Heart right ventricle (tissue), 16 donors: ENCODE measurements around the gene ATP2B2. TPM values are rescaled to one million over a fixed set of nuclear protein-coding genes. Genes with fewer than 3 reads are reported as not detected.

Experiments used
- ATAC-seq, 8 donors: fragments of 200-7000 bp; cut with Tn5 transposase; one replicate each; pipeline ENCODE4 v1.9.1; 2020; ENCODE audit warnings: mild to moderate bottlenecking in 8 of 8, moderate library complexity in 8 of 8, moderate number of reproducible peaks in 1 of 8
- DNase-seq, 2 donors: peaks; one replicate each; pipeline ENCODE4 v3.0.0-alpha.2; 2020
- H3K27ac ChIP-seq, 10 donors: fragments of 200-600 bp; sonication (generic) in 2 of 10; one replicate each; pipeline versions ENCODE4 v1.5.0 to v1.8.0; 2020 to 2022; ENCODE audit warnings: mild to moderate bottlenecking in 3 of 10
- H3K27me3 ChIP-seq, 7 donors: fragments of 200-600 bp; one replicate each; pipeline ENCODE4 v1.8.0; 2021 to 2022; ENCODE audit warnings: mild to moderate bottlenecking in 2 of 7
- H3K36me3 ChIP-seq, 9 donors: fragments of 200-600 bp; sonication (generic) in 1 of 9; one replicate each; pipeline versions ENCODE4 v1.5.0 to v1.8.0; 2020 to 2022; ENCODE audit warnings: mild to moderate bottlenecking in 2 of 9
- H3K4me1 ChIP-seq, 9 donors: fragments of 200-600 bp; sonication (generic) in 1 of 9; one replicate each; pipeline versions ENCODE4 v1.5.0 to v1.8.0; 2020 to 2022; ENCODE audit warnings: mild to moderate bottlenecking in 4 of 9
- H3K4me3 ChIP-seq, 10 donors: fragments of 200-600 bp; sonication (generic) in 2 of 10; one replicate each; pipeline versions ENCODE4 v1.5.0 to v1.8.0; 2020 to 2022; ENCODE audit warnings: mild to moderate bottlenecking in 7 of 10, moderate library complexity in 2 of 10
- H3K9me3 ChIP-seq, 11 donors: fragments of 200-600 bp in 10 of 11; sonication (generic) in 2 of 11; one replicate each; pipeline versions ENCODE4 v1.5.0 to v1.8.0; 2013 to 2022; ENCODE audit warnings: mild to moderate bottlenecking in 2 of 11, control low read depth in 1 of 11, moderate library complexity in 1 of 11
- CTCF ChIP-seq, 9 donors: fragments of 200-600 bp; sonication (generic) in 2 of 9; IDR thresholded peaks; one replicate each; pipeline versions ENCODE4 v1.5.0 to v1.8.0; 2021 to 2022; ENCODE audit warnings: antibody characterized with exemption in 9 of 9, mild to moderate bottlenecking in 5 of 9, moderate library complexity in 1 of 9
- WGBS, 2 donors: extraction: QIAGEN DNeasy Blood & Tissue Kit; methylation state at CpG; one replicate each; pipeline ENCODE4 v1.1.7; 2013; ENCODE audit warnings: inconsistent platforms in 1 of 2; 5-methylcytosine and 5-hydroxymethylcytosine counted together
- intact Hi-C, 10 donors: fragments of 100-400 bp; cut with DNase I; formaldehyde crosslinking; loops; one replicate each; pipeline versions ENCODE4 v1.11.1 to v1.14.2; 2022
- polyA plus RNA-seq, 2 donors: library from polyadenylated mRNA; stranded (reverse); fragments of 200-250 nt; gene quantifications; one replicate each; pipeline ENCODE4 v1.2.3, GENCODE V29; 2013
- total RNA-seq, 10 donors: library from RNA; stranded (reverse); fragmentation: NEBNext Ultra II Directional in 3 of 10; extraction: Animal tissue kit (Norgen Biotek cat#: 25700) in 3 of 10; gene quantifications; one replicate each; pipeline versions ENCODE4 v1.2.1 to v1.2.4, GENCODE V29; 2021 to 2023
- donor health status: Arrhythmogenic right ventricular cardiomyopathy.
- donor health status: ischemic (EF 13 %, LVEDD 7.1; RV severe dilation, severe dysfunction).
- donor health status: healthy with polysubstance abuse.
- donor health status: DM: no; HTN: yes; CAD: no.
- donor health status: DM: no; HTN: no; CAD: no.
- donor health status: ischemic (EF 25% LVEDD 6.9; RV normal size, moderate dysfunction).
- donor health status: ischemic (EF 25% LVEDD 5.7; RV mildly dilated, moderate dysfunction).
- donor health status: healthy.
- donor health status: DM: yes; HTN: yes; CAD: no.
- donor health status: Ischemic cardiomyopathy.
- donor health status: ischemic (EF 35%, LVEDD 5.7; RV mildly dilated, moderate dysfunction).
- donor health status: nonischemic (EF 11% LVEDD 7.7; RV severe dilation, severe dysfunction).
- donor health status: DM: yes; HTN: yes; CAD: no.
- donor health status: PGD.
- donor health status: ischemic (EF 29% LVEDD 5.4; RV normal size, mild dysfunction).
- donor health status: nonischemic (EF 23%, LVEDD 6.1; RV moderate dilation, normal function).

The ATP2B2 gene
- total and polyA plus RNA-seq, 12 donors = under 0.01 to 0.30 (median 0.11) TPM; not detected in 4

DNA sequence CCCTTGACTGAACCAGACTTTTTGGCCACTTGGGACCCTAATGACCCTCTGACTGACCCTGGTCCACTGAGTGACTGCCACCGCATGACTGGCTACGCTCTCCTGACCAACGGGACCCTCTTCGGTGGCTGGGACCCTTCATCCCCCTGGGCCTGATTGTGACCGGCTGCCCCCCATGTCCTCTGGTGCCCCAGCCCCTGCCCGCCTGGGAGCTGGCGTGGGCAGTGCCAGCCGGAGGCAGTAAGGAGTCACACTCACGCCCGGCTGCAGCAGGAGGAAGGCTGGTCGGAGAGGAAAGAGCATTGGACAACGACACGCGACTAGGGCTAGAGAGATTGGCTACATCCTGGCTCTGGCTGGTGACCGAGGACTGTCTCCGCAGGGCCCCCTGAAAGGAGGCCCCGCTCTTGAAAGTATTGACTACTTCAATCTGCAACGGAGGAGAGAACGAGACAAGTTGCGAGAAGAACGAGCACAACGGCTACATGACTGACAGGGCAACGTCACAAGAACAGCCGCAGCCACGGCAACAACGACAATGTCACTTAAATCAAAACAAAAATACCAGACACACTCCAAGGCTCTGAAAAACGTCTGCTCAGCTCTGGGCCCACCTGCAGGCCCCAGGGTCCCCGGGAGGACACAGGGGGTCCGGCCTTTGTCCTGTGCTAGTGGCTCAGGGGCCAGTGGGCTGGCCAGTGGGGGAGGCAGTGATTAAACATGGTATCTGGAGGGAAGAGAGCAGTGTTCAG lies 169.3 kb downstream of the ATP2B2 start:
- no peaks in the 10 kb centered on the region for H3K36me3 ChIP-seq
- H3K4me3 ChIP-seq = no peak overlapping the region
- ATAC-seq = no peak
- intact Hi-C loops = no loop called here
- no peaks in the 10 kb centered on the region for H3K9me3 ChIP-seq
- H3K27ac ChIP-seq = no peak overlapping the region
- no peaks in the 10 kb centered on the region for H3K4me1 ChIP-seq
- TF ChIP-seq CTCF (IDR thresholded peaks at IDR 0.05) = no peak
- no peak for DNase-seq
- H3K27me3 ChIP-seq = peaks cover 0 to 4% (median 0%) of the 10 kb centered on the region in 7 donors
- WGBS, 2 donors = 81 to 87% methylated on average over 29 of the region's 29 CpGs

GRCh38 chr3:10335190-10335738 lies 170.1 kb downstream of the ATP2B2 start:
- ATAC-seq = no peak
- Histone ChIP-seq H3K4me3 (no peak overlapping the region), H3K27ac (no peak overlapping the region), H3K9me3 (no peaks in the 10 kb centered on the region), H3K36me3 (no peaks in the 10 kb centered on the region), H3K4me1 (no peaks in the 10 kb centered on the region), H3K27me3 (peaks cover 0 to 11% (median 4%) of the 10 kb centered on the region in 7 donors)
- no peak for DNase-seq
- 78 to 87% methylated on average over 4 of the region's 4 CpGs for WGBS, 2 donors
- intact Hi-C loops = no loop called here
- TF ChIP-seq CTCF (IDR thresholded peaks at IDR 0.05) = no peak

GRCh38 chr3:10334459-10334858 lies 170.9 kb downstream of the ATP2B2 start:
- intact Hi-C loops = no loop called here
- ATAC-seq (peak in 1 of 8 donors; percentile 9), DNase-seq (no peak)
- Histone ChIP-seq H3K27me3 (peaks cover 0 to 19% (median 12%) of the 10 kb centered on the region in 7 donors), H3K4me3 (no peak overlapping the region), H3K27ac (no peak overlapping the region), H3K36me3 (no peaks in the 10 kb centered on the region), H3K9me3 (no peaks in the 10 kb centered on the region), H3K4me1 (no peaks in the 10 kb centered on the region)
- peak in 3 of 9 donors; percentile 13 to 22 (median 16) for TF ChIP-seq CTCF (IDR thresholded peaks at IDR 0.05)
- 61 to 77% methylated on average over 12 of the region's 12 CpGs for WGBS, 2 donors

DNA sequence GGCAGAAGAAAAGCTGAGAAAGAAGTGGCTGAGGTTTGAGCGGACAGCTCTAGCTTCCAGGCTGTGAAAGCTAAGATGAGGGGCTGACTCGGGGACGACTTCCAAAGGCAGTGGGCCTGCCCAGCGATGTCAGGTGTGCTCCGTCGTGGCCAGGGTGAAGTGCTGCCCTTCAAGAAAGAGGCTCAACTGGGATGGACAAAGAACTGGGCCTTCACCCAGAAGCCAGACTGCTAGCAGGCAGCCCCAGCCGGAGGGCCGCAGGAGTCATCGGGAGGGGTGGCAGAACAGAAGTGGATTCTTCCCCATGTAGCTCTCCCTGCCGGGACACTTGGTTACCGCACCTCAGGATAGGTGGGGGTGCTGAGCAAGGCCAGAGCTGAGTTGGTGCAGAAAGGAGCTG lies 171.3 kb downstream of the ATP2B2 start:
- Histone ChIP-seq H3K27ac (no peak overlapping the region), H3K27me3 (peaks cover 0 to 23% (median 16%) of the 10 kb centered on the region in 7 donors), H3K36me3 (no peaks in the 10 kb centered on the region), H3K9me3 (no peaks in the 10 kb centered on the region), H3K4me1 (no peaks in the 10 kb centered on the region), H3K4me3 (no peak overlapping the region)
- ATAC-seq = no peak
- WGBS, 2 donors = 83 to 89% methylated on average over 11 of the region's 11 CpGs
- DNase-seq = no peak
- intact Hi-C loops = no loop called here
- TF ChIP-seq CTCF (IDR thresholded peaks at IDR 0.05) = no peak
